Stomach (tissue), 9 donors: ENCODE measurements around the gene USP37. TPM values are rescaled to one million over a fixed set of nuclear protein-coding genes. Genes with fewer than 3 reads are reported as not detected.

Experiments used
- DNase-seq, 2 donors: peaks; one replicate each; pipeline versions ENCODE4 v3.0.0 to v3.0.0-alpha.2; 2013 to 2019
- H3K27ac ChIP-seq, 5 donors: fragments of 200-600 bp in 4 of 5; sonication (generic) in 4 of 5; one replicate each; pipeline ENCODE4 v1.5.1; 2013 to 2019; ENCODE audit warnings: mild to moderate bottlenecking in 1 of 5, moderate library complexity in 1 of 5
- H3K27me3 ChIP-seq, 3 donors: fragments of 200-600 bp; sonication (generic); one replicate each; pipeline ENCODE4 v1.5.1; 2017 to 2019; ENCODE audit warnings: mixed run types in 1 of 3
- H3K36me3 ChIP-seq, 4 donors: fragments of 200-600 bp; sonication (generic); 1 replicate in 3 of 4; 2 replicates in 1 of 4; pipeline ENCODE4 v1.5.1; 2016 to 2019
- H3K4me1 ChIP-seq, 4 donors: fragments of 200-600 bp; sonication (generic); one replicate each; pipeline ENCODE4 v1.5.1; 2016 to 2019
- H3K4me3 ChIP-seq, 4 donors: fragments of 200-600 bp; sonication (generic) in 3 of 4; one replicate each; pipeline ENCODE4 v1.5.1; 2016 to 2019; ENCODE audit warnings: mild to moderate bottlenecking in 1 of 4
- H3K9me3 ChIP-seq, 4 donors: fragments of 200-600 bp; sonication (generic); one replicate each; pipeline ENCODE4 v1.5.1; 2016 to 2019
- CTCF ChIP-seq, 7 experiments: fragments of 450-650 bp in 4 of 7; fragments of 200-600 bp in 3 of 7; sonication (generic) in 3 of 7; IDR thresholded peaks; one replicate each; pipeline ENCODE4 v1.5.1; 2016 to 2019; ENCODE audit warnings: antibody characterized with exemption in 7 of 7, control low read depth in 2 of 7, mild to moderate bottlenecking in 1 of 7
- EP300 ChIP-seq: sonication (generic); formaldehyde crosslinking; IDR thresholded peaks from one replicate; pipeline ENCODE4 v1.6.1; 2017; ENCODE audit warnings: antibody characterized with exemption
- POLR2A ChIP-seq, 4 donors: fragments of 450-650 bp; IDR thresholded peaks; one replicate each; pipeline ENCODE4 v1.6.1; 2016; ENCODE audit warnings: antibody characterized with exemption in 4 of 4, control low read depth in 2 of 4, mild to moderate bottlenecking in 1 of 4, moderate library complexity in 1 of 4
- POLR2AphosphoS5 ChIP-seq, 3 donors: sonication (generic); formaldehyde crosslinking; IDR thresholded peaks; one replicate each; pipeline ENCODE4 v1.6.1; 2016; ENCODE audit warnings: antibody characterized with exemption in 3 of 3
- WGBS, 5 donors: extraction: QIAGEN DNeasy Blood & Tissue Kit in 3 of 5; methylation state at CpG; one replicate each; pipeline versions ENCODE4 v1.1.5 to v1.1.7; 2013 to 2018; 5-methylcytosine and 5-hydroxymethylcytosine counted together
- intact Hi-C: fragments of 100-400 bp; cut with DNase I; formaldehyde crosslinking; loops from one replicate; pipeline ENCODE4 v1.15.1; 2023; ENCODE audit warnings: low total_unique reads
- polyA plus RNA-seq, 3 donors: library from polyadenylated mRNA; stranded (reverse); fragments of 200-250 nt; gene quantifications; one replicate each; pipeline ENCODE4 v1.2.3, GENCODE V29; 2013
- total RNA-seq, 5 donors: library from RNA; depleted of rRNA; stranded (reverse); fragments of >200 nt; gene quantifications; one replicate each; pipeline versions ENCODE4 v1.1.0 to v1.2.3, GENCODE V29; 2014 to 2016
- donor health status: healthy with polysubstance abuse.
- donor health status: Bipolar disorder and iron deficiency.
- donor health status: healthy.

The USP37 gene
- total and polyA plus RNA-seq, 8 donors: 1.6 to 81.4 (median 5.2) TPM

- DNase-seq: no peak
- Histone ChIP-seq H3K36me3 (peaks cover 3 to 20% (median 15%) of the 10 kb centered on the region in 4 donors), H3K27me3 (no peaks in the 10 kb centered on the region), H3K9me3 (no peaks in the 10 kb centered on the region), H3K27ac (no peak overlapping the region), H3K4me1 (no peaks in the 10 kb centered on the region), H3K4me3 (no peak overlapping the region)
- TF ChIP-seq POLR2A (IDR thresholded peaks at IDR 0.05) (no peak), EP300 (no peak)
- WGBS, 5 donors: 96 to 99% (median 97%) methylated on average over 5 of the region's 5 CpGs
- intact Hi-C loops: no loop called here
These were observed 54.5 kb downstream of the USP37 start for GRCh38 chr2:218513676-218514075.

- Histone ChIP-seq H3K27ac (no peak overlapping the region), H3K9me3 (no peaks in the 10 kb centered on the region), H3K27me3 (no peaks in the 10 kb centered on the region), H3K4me3 (no peak overlapping the region), H3K4me1 (no peaks in the 10 kb centered on the region), H3K36me3 (peaks cover 3 to 37% (median 32%) of the 10 kb centered on the region in 4 donors)
- no peak for TF ChIP-seq CTCF (IDR thresholded peaks at IDR 0.05)
- TF ChIP-seq EP300: no peak
- no peak for TF ChIP-seq POLR2AphosphoS5 (IDR thresholded peaks at IDR 0.05)
- no peak for TF ChIP-seq POLR2A (IDR thresholded peaks at IDR 0.05)
- intact Hi-C loops: no loop called here
- no peak for DNase-seq
These were observed 59.9 kb downstream of the USP37 start for GRCh38 chr2:218508299-218508698.

- intact Hi-C loops: no loop called here
- H3K27me3 ChIP-seq: no peaks in the 10 kb centered on the region
- whole genome bisulfite sequencing, 5 donors: 95 to 98% (median 96%) methylated on average over 6 of the region's 6 CpGs
- peaks cover 3 to 38% (median 29%) of the 10 kb centered on the region in 4 donors for H3K36me3 ChIP-seq
- no peak overlapping the region for H3K4me3 ChIP-seq
- DNase-seq: no peak
- H3K27ac ChIP-seq: no peak overlapping the region
- no peaks in the 10 kb centered on the region for H3K9me3 ChIP-seq
- TF ChIP-seq POLR2AphosphoS5 (IDR thresholded peaks at IDR 0.05): no peak
- no peak for TF ChIP-seq CTCF (IDR thresholded peaks at IDR 0.05)
- TF ChIP-seq EP300: no peak
- no peak for TF ChIP-seq POLR2A (IDR thresholded peaks at IDR 0.05)
- H3K4me1 ChIP-seq: peaks cover 0 to 17% (median 13%) of the 10 kb centered on the region in 4 donors
These were observed 62.3 kb downstream of the USP37 start for GRCh38 chr2:218505754-218506371.

- Histone ChIP-seq H3K9me3 (no peaks in the 10 kb centered on the region), H3K36me3 (peaks cover 4 to 48% (median 35%) of the 10 kb centered on the region in 4 donors), H3K27me3 (no peaks in the 10 kb centered on the region), H3K4me1 (peaks cover 0 to 17% (median 13%) of the 10 kb centered on the region in 4 donors), H3K27ac (peak overlapping the region in 3 of 5 donors; percentile 25 to 52 (median 43)), H3K4me3 (no peak overlapping the region)
- no peak for TF ChIP-seq POLR2AphosphoS5 (IDR thresholded peaks at IDR 0.05)
- no peak for TF ChIP-seq EP300
- no peak for TF ChIP-seq POLR2A (IDR thresholded peaks at IDR 0.05)
- no peak for TF ChIP-seq CTCF (IDR thresholded peaks at IDR 0.05)
- peak in 1 of 2 donors; percentile 36 for DNase-seq
- intact Hi-C loops: no loop called here
- WGBS, 5 donors: 14 to 31% (median 18%) methylated on average over 2 of the region's 2 CpGs
These were observed 66.5 kb downstream of the USP37 start for GRCh38 chr2:218501665-218502064.

GRCh38 chr2:218500501-218501060 is 67.6 kb downstream of the USP37 start:
- 93 to 96% (median 95%) methylated on average over 10 of the region's 10 CpGs for WGBS, 5 donors
- H3K27me3 ChIP-seq: no peaks in the 10 kb centered on the region
- intact Hi-C loops: no loop called here
- TF ChIP-seq POLR2A (IDR thresholded peaks at IDR 0.05) (no peak), EP300 (no peak), POLR2AphosphoS5 (IDR thresholded peaks at IDR 0.05) (no peak), CTCF (IDR thresholded peaks at IDR 0.05) (no peak)
- H3K9me3 ChIP-seq: no peaks in the 10 kb centered on the region
- H3K4me3 ChIP-seq: no peak overlapping the region
- H3K36me3 ChIP-seq: peaks cover 4 to 54% (median 43%) of the 10 kb centered on the region in 4 donors
- peaks cover 0 to 17% (median 13%) of the 10 kb centered on the region in 4 donors for H3K4me1 ChIP-seq
- no peak overlapping the region for H3K27ac ChIP-seq
- DNase-seq: no peak
